PC-3 (cell line): Measurements from ENCODE around the gene ZNF846. TPM values are rescaled to one million over a fixed set of nuclear protein-coding genes. Genes with fewer than 3 reads are reported as not detected.

Experiments
- ATAC-seq: fragments of 200-7000 bp; cut with Tn5 transposase; 2 replicates; pipeline ENCODE4 v1.9.1; 2020; ENCODE audit warnings: mild to moderate bottlenecking, moderate library complexity
- BruUV-seq: library from RNA; stranded (reverse); fragments of 400-500 nt; replicated peaks from 2 replicates; lab custom pipeline; 2021; lab: Mats Ljungman, UMichigan
- CTCF ChIA-PET: fragments of 300-600 bp; sonication (Branson Sonifier 250); formaldehyde crosslinking; loops from one replicate; lab custom pipeline; 2022; ENCODE audit warnings: antibody characterized with exemption; lab: Charles Lee
- POLR2A ChIA-PET: fragments of 300-600 bp; sonication (Branson Sonifier 250); formaldehyde crosslinking; loops from one replicate; lab custom pipeline; 2022; ENCODE audit warnings: antibody characterized with exemption; ENCODE audit not compliant: unreplicated experiment; lab: Charles Lee
- DNase-seq: peaks from one replicate; pipeline ENCODE4 v3.0.0-alpha.2; 2015
- H2AFZ ChIP-seq: fragments of 300-600 bp; sonication (generic); 2 replicates; pipeline ENCODE4 v1.6.0; 2016; ENCODE audit warnings: antibody characterized with exemption, low read length
- H3F3A ChIP-seq: fragments of 300-600 bp; sonication (generic); one replicate; pipeline ENCODE4 v1.6.0; 2017; ENCODE audit warnings: antibody characterized with exemption, low read length, control low read depth, mild to moderate bottlenecking; ENCODE audit not compliant: unreplicated experiment
- H3K27ac ChIP-seq: fragments of 300-600 bp; sonication (generic); 2 replicates; pipeline ENCODE4 v1.5.1; 2016; ENCODE audit warnings: mild to moderate bottlenecking, low read length
- H3K27me3 ChIP-seq: fragments of 300-600 bp; sonication (generic); 2 replicates; pipeline ENCODE4 v1.6.1; 2016; ENCODE audit warnings: low read length, mixed read lengths
- H3K36me3 ChIP-seq: fragments of 300-600 bp; sonication (generic); 2 replicates; pipeline ENCODE4 v1.6.1; 2016; ENCODE audit warnings: low read depth, mixed run types, low read length, mixed read lengths
- H3K4me1 ChIP-seq: fragments of 300-600 bp; sonication (generic); 2 replicates; pipeline ENCODE4 v1.5.1; 2016; ENCODE audit warnings: low read length; ENCODE audit not compliant: insufficient read depth
- H3K4me2 ChIP-seq: fragments of 300-600 bp; sonication (generic); 2 replicates; pipeline ENCODE4 v1.6.0; 2016; ENCODE audit warnings: low read length
- H3K4me3 ChIP-seq: fragments of 300-600 bp; sonication (generic); 2 replicates; pipeline ENCODE4 v1.5.1; 2016; ENCODE audit warnings: mild to moderate bottlenecking, low read length, mixed read lengths
- H3K79me2 ChIP-seq: fragments of 300-600 bp; sonication (generic); 2 replicates; pipeline ENCODE4 v1.6.1; 2017; ENCODE audit warnings: low read length, mixed read lengths
- H3K9ac ChIP-seq: fragments of 300-600 bp; sonication (generic); 2 replicates; pipeline ENCODE4 v1.6.0; 2016; ENCODE audit warnings: mild to moderate bottlenecking, low read length
- H3K9me2 ChIP-seq: fragments of 300-600 bp; sonication (generic); replicated peaks from 2 replicates; pipeline ENCODE4 v1.6.1; 2016; ENCODE audit warnings: mixed run types, low read length, mixed read lengths
- H3K9me3 ChIP-seq: fragments of 300-600 bp; sonication (generic); 2 replicates; pipeline ENCODE4 v1.6.1; 2016; ENCODE audit warnings: low read length, mixed read lengths
- H4K20me1 ChIP-seq: fragments of 300-600 bp; sonication (generic); 2 replicates; pipeline ENCODE4 v1.6.1; 2016; ENCODE audit warnings: low read length, mixed read lengths
- CTCF ChIP-seq: fragments of 300-600 bp; sonication (generic); conservative IDR thresholded peaks from 2 replicates; pipeline ENCODE4 v1.5.1; 2017; ENCODE audit warnings: antibody characterized with exemption, low read depth, mild to moderate bottlenecking, low read length
- EZH2 ChIP-seq: fragments of 300-600 bp; sonication (generic); IDR thresholded peaks from one replicate; pipeline ENCODE4 v1.6.1; 2017; ENCODE audit warnings: antibody characterized with exemption, mild to moderate bottlenecking, low read length; ENCODE audit not compliant: unreplicated experiment
- EZH2phosphoT487 ChIP-seq: fragments of 300-600 bp; sonication (generic); IDR thresholded peaks from 2 replicates; pipeline ENCODE4 v1.6.1; 2018; ENCODE audit warnings: mild to moderate bottlenecking, antibody characterized with exemption, low read length, borderline replicate concordance
- intact Hi-C: fragments of 100-400 bp; cut with micrococcal nuclease; formaldehyde crosslinking; loops from 2 replicates; pipeline ENCODE4 v1.9.0; 2023
- total RNA-seq: library from RNA; depleted of rRNA; stranded (reverse); fragments of >200 nt; gene quantifications from 2 replicates; pipeline ENCODE4 v1.2.3, GENCODE V29; 2014; rRNA removed

The ZNF846 gene
- total RNA-seq, 1 experiment from 2014 or later, result 15.7 TPM

- Histone ChIP-seq H3K4me2 (no peak overlapping the region), H3K4me3 (no peak overlapping the region), H3K9me3 (0 out of 2 replicates have a peak, but pooled peaks cover 3% of the 10 kb centered on the region), H3F3A (no peaks in the 10 kb centered on the region), H3K9me2 (no peaks in the 10 kb centered on the region), H3K27me3 (no peaks in the 10 kb centered on the region), H4K20me1 (no peaks in the 10 kb centered on the region), H3K4me1 (no peaks in the 10 kb centered on the region), H3K27ac (no peak overlapping the region), H3K9ac (no peak overlapping the region), H3K36me3 (no peaks in the 10 kb centered on the region), H3K79me2 (no peaks in the 10 kb centered on the region), H2AFZ (no peak overlapping the region)
- BruUV-seq, result no TSS peak
- TF ChIP-seq EZH2phosphoT487, result no peak
- TF ChIP-seq CTCF, result no peak
- TF ChIP-seq EZH2, result no peak
- intact Hi-C loops, result no loop called here
- ChIA-PET POLR2A (no interaction called here), CTCF (no interaction called here)
- no peak for ATAC-seq
- no peak for DNase-seq
Measured at GRCh38 chr19:9702186-9702585, 66.4 kb downstream of the ZNF846 start.

Other genes with a start within 250 kb of the ZNF846 start
- gene ZNF426, start 230.1 kb downstream of the ZNF846 start, total RNA-seq, result 8.2 and 9.7 TPM in 2 replicates
- 52.6 and 65.6 TPM in 2 replicates for gene ZNF121, start 184.2 kb downstream of the ZNF846 start, total RNA-seq
- gene ZNF561, start 147.5 kb downstream of the ZNF846 start, total RNA-seq, result 20.1 and 23.3 TPM in 2 replicates
- 21.0 and 26.0 TPM in 2 replicates for gene ZNF562, start 93.6 kb downstream of the ZNF846 start, total RNA-seq
- gene FBXL12, start 50.3 kb upstream of the ZNF846 start, total RNA-seq, result 31.4 and 37.6 TPM in 2 replicates
- gene UBL5, start 59.2 kb upstream of the ZNF846 start, total RNA-seq, result 521 and 599 TPM in 2 replicates
- gene PIN1, start 66.6 kb upstream of the ZNF846 start, total RNA-seq, result 314 and 349 TPM in 2 replicates
- 1.6 and 1.7 TPM in 2 replicates for gene OLFM2, start 167.8 kb upstream of the ZNF846 start, total RNA-seq
- 0.11 and 0.12 TPM in 2 replicates for gene COL5A3, start 241.8 kb upstream of the ZNF846 start, total RNA-seq
- not detected in 2 replicates for gene RDH8, start 244.7 kb upstream of the ZNF846 start, total RNA-seq